HL-60 (cell line): ENCODE results near the gene SMAD9.

Source experiments
- DNase-seq, 2 experiments: peaks; one replicate each; pipeline ENCODE4 v3.0.0-alpha.2; 2010 to 2020; ENCODE audit warnings: low read depth in 1 of 2, low spot score in 1 of 2
- H3K27ac ChIP-seq: fragments of 250-450 bp; sonication (Bioruptor Pico); replicated peaks from 2 replicates; pipeline ENCODE4 v1.5.1; 2020; ENCODE audit warnings: mild to moderate bottlenecking, moderate library complexity
- H3K27me3 ChIP-seq: fragments of 250-450 bp; sonication (Bioruptor Pico); 2 replicates; pipeline ENCODE4 v1.5.1; 2021; ENCODE audit warnings: mild to moderate bottlenecking, moderate library complexity; ENCODE audit not compliant: insufficient read depth, poor library complexity, severe bottlenecking
- H3K4me3 ChIP-seq: replicated peaks from 2 replicates; pipeline ENCODE4 v1.5.1; 2011; ENCODE audit warnings: mild to moderate bottlenecking, control low read depth, low read length; ENCODE audit not compliant: insufficient read depth
- GABPA ChIP-seq: IDR thresholded peaks from 2 replicates; pipeline ENCODE4 v1.6.1; 2012; ENCODE audit warnings: low read depth
- POLR2AphosphoS5 ChIP-seq: IDR thresholded peaks from 2 replicates; pipeline ENCODE4 v1.6.1; 2012; ENCODE audit warnings: low read depth
- REST ChIP-seq: IDR thresholded peaks from 2 replicates; pipeline ENCODE4 v1.6.1; 2012; ENCODE audit warnings: low read depth; ENCODE audit not compliant: insufficient replicate concordance
- SPI1 ChIP-seq: IDR thresholded peaks from 2 replicates; pipeline ENCODE4 v1.6.1; 2012; ENCODE audit warnings: low read depth, mild to moderate bottlenecking, borderline replicate concordance
- TF ChIP-seq, protein P1 (sequence below): IDR thresholded peaks from one replicate; pipeline ENCODE4 v1.5.1; 2011; ENCODE audit warnings: low read length, control low read depth, inconsistent platforms; ENCODE audit not compliant: insufficient read depth

Gene SMAD9

DNA sequence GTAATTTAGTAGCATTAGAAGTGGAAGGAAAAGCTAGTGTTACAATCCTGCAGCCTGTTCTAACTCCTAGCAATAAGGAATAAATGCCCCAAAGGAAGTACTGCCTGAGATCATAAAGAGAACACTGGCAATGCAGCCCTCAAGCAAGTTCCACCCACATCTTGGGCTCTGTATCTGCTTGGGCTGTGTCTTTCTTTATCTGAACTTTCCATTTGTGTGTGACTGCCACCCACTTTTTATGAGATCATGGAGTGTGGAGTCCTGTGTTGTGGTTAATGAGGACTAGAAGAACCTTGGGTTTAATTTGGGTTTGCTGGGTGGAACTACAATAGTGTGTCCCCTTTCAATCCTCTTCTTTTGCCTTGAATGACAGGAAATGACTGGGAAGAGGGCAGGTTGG lies 62.8 kb downstream of the SMAD9 start:
- H3K27me3 ChIP-seq = peaks cover 5% of the 10 kb centered on the region
- no peak for DNase-seq
- no peak overlapping the region for H3K4me3 ChIP-seq
- TF ChIP-seq SPI1 = no peak
- TF ChIP-seq POLR2AphosphoS5 = no peak
- TF ChIP-seq REST = no peak
- TF ChIP-seq, protein P1, sequence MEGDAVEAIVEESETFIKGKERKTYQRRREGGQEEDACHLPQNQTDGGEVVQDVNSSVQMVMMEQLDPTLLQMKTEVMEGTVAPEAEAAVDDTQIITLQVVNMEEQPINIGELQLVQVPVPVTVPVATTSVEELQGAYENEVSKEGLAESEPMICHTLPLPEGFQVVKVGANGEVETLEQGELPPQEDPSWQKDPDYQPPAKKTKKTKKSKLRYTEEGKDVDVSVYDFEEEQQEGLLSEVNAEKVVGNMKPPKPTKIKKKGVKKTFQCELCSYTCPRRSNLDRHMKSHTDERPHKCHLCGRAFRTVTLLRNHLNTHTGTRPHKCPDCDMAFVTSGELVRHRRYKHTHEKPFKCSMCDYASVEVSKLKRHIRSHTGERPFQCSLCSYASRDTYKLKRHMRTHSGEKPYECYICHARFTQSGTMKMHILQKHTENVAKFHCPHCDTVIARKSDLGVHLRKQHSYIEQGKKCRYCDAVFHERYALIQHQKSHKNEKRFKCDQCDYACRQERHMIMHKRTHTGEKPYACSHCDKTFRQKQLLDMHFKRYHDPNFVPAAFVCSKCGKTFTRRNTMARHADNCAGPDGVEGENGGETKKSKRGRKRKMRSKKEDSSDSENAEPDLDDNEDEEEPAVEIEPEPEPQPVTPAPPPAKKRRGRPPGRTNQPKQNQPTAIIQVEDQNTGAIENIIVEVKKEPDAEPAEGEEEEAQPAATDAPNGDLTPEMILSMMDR = no peak
- TF ChIP-seq GABPA = no peak
- H3K27ac ChIP-seq = no peak overlapping the region

DNA sequence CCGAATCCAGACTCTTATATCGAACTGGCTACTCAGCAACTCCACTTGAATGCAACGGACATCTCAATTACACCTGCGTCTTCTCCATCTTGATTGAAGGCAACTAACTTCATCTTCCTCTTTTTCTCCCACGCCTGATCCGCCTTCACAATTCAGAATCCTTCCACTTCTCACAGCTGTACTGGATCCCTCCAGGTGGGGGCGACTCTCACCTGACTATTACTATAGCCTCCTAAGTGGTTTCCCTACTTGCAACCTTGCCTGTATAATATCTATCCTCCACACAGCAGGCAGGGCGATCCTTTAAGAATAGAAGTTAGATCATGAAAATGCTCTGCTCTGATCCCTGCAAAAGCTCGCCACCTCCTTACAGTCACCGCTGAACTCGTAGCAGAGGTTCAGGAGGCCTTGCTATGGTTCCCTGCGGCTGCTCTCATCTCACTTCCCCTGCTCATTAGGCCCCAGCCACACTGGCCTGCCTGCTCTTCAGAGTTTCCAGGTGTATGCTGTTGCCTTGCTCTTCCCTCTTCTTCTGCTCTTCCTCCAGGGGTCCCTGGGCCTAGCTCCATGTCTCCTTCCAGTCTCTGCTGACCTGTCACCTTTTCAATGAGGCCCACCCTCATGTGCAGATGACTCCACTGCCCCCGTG lies 69.1 kb downstream of the SMAD9 start:
- H3K27me3 ChIP-seq = no peaks in the 10 kb centered on the region
- DNase-seq = peak in 1 of 2 experiments; percentile 72
- no peak overlapping the region for H3K27ac ChIP-seq
- H3K4me3 ChIP-seq = no peak overlapping the region
- TF ChIP-seq POLR2AphosphoS5 (no peak), REST (no peak), SPI1 (no peak; the same call in 1 of the 2 replicates), GABPA (no peak)
- TF ChIP-seq, protein P1 = no peak

DNA sequence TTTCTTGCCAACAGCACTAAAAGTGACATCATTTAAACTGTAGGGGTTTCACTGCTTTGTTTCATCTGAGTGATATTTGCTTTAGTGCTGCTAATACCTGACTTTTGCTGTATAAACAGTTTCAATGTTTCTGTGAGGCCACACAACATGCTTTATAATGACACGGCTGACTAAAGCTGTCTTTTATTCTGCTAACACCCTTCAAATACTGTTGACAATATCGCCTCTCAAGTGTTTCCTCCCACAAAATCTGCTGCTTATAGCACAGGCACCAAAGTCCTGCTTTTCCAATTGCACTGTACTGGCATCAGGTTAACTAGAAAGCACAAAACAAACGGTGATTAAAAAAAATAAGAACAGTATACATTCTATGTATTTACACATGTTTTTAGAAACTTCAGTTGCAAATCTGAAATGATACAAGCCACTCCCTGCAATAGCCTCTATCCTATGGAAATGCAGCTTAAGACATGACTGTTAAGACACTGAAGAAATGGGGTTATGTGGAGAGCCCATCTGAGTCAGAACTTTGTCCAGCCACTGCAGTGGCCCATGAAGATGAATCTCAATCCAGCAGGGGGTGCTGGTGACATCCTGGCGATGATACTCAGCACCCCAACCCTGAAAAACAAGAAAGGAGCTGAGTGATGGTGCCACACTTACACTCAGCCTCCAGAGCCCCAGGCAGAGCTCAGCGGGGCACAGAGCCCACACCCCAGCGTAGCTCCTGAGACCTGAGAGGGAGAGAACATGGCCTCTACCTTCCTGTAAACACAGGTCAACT lies 71.6 kb downstream of the SMAD9 start:
- Histone ChIP-seq H3K27me3 (no peaks in the 10 kb centered on the region), H3K27ac (no peak overlapping the region), H3K4me3 (no peak overlapping the region)
- DNase-seq = peak in 1 of 2 experiments; percentile 23
- TF ChIP-seq POLR2AphosphoS5 = no peak
- TF ChIP-seq GABPA = no peak
- TF ChIP-seq, protein P1 = no peak
- no peak for TF ChIP-seq SPI1
- TF ChIP-seq REST = no peak
